Fibroblast of peridontal ligament (primary cell): ENCODE data around the gene NFIC.
"Not testable (repeated sequence)": the region's sequence is repeated elsewhere in the genome, so short reads cannot be mapped to it uniquely, and the experiment has no call there.

ENCODE experiments used
- DNase-seq: peaks from one replicate; pipeline ENCODE4 v3.0.0-alpha.2; 2010; ENCODE audit errors: extremely low read depth

The NFIC gene

GRCh38 chr19:3451451-3451866 is 85.1 kb downstream of the NFIC start:
- DNase-seq = no peak

- no peak for DNase-seq
Observed at GRCh38 chr19:3452171-3452941, 86.0 kb downstream of the NFIC start.

- DNase-seq = not testable (repeated sequence)
Observed at GRCh38 chr19:3452942-3453214, 86.5 kb downstream of the NFIC start.

GRCh38 chr19:3453840-3454239 is 87.5 kb downstream of the NFIC start:
- DNase-seq = no peak

- DNase-seq = no peak
Observed at GRCh38 chr19:3454656-3455392, 88.4 kb downstream of the NFIC start.

GRCh38 chr19:3455393-3455955 is 89.1 kb downstream of the NFIC start:
- no peak for DNase-seq

GRCh38 chr19:3455960-3456601 is 89.7 kb downstream of the NFIC start:
- DNase-seq = no peak

GRCh38 chr19:3456925-3457527 is 90.6 kb downstream of the NFIC start:
- no peak for DNase-seq

GRCh38 chr19:3457528-3458228 is 91.3 kb downstream of the NFIC start:
- no peak for DNase-seq

- no peak for DNase-seq
Observed at GRCh38 chr19:3458229-3459088, 92.1 kb downstream of the NFIC start.

GRCh38 chr19:3459089-3459881 is 92.9 kb downstream of the NFIC start:
- DNase-seq = peak; percentile 87

GRCh38 chr19:3459965-3460582 is 93.7 kb downstream of the NFIC start:
- no peak for DNase-seq

GRCh38 chr19:3462991-3463713 is 96.8 kb downstream of the NFIC start:
- no peak for DNase-seq

GRCh38 chr19:3463714-3464586 is 97.6 kb downstream of the NFIC start:
- DNase-seq = no peak

GRCh38 chr19:3464587-3465235 is 98.3 kb downstream of the NFIC start:
- DNase-seq = no peak

- no peak for DNase-seq
Observed at GRCh38 chr19:3465552-3465951, 99.2 kb downstream of the NFIC start.

- no peak for DNase-seq
Observed at GRCh38 chr19:3466635-3467034, 100.3 kb downstream of the NFIC start.
